Measurements from ENCODE around the gene NME5.

The NME5 gene

GRCh38 chr5:138139781-138140090 is 508 bp upstream of the NME5 start:
- 93 to 100% methylated on average over 1 of the region's 3 CpGs for WGBS, 2 experiments (ENCODE audit: insufficient coverage in 2 of 2)
- H3K4me3 ChIP-seq (ENCODE audit: extremely low read depth, insufficient read depth, low read length, poor library complexity, severe bottlenecking): peak overlapping the region; percentile 53
- no peaks in the 10 kb centered on the region for H3K36me3 ChIP-seq (ENCODE audit: control insufficient read depth, insufficient read depth, low read length)
- H3K27ac ChIP-seq (ENCODE audit: low read depth, low read length, severe bottlenecking): no peak overlapping the region
- no peaks in the 10 kb centered on the region for H3K9me3 ChIP-seq (ENCODE audit: control insufficient read depth, low read length)
- no peaks in the 10 kb centered on the region for H3K4me1 ChIP-seq (ENCODE audit: control insufficient read depth, insufficient read depth, low read length, poor library complexity, severe bottlenecking)

GRCh38 chr5:138132543-138132942 is 6.7 kb downstream of the NME5 start:
- Histone ChIP-seq H3K4me1 (ENCODE audit: control insufficient read depth, insufficient read depth, low read length, poor library complexity, severe bottlenecking) (no peaks in the 10 kb centered on the region), H3K36me3 (ENCODE audit: control insufficient read depth, insufficient read depth, low read length) (no peaks in the 10 kb centered on the region), H3K27ac (ENCODE audit: low read depth, low read length, severe bottlenecking) (no peak overlapping the region), H3K4me3 (ENCODE audit: extremely low read depth, insufficient read depth, low read length, poor library complexity, severe bottlenecking) (no peak overlapping the region), H3K9me3 (ENCODE audit: control insufficient read depth, low read length) (no peaks in the 10 kb centered on the region)
- WGBS, 2 experiments (ENCODE audit: insufficient coverage in 2 of 2): 80 to 83% methylated on average over 2 to 4 of the region's 7 CpGs

- H3K4me3 ChIP-seq (ENCODE audit: extremely low read depth, insufficient read depth, low read length, poor library complexity, severe bottlenecking): no peak overlapping the region
- no peak overlapping the region for H3K27ac ChIP-seq (ENCODE audit: low read depth, low read length, severe bottlenecking)
- H3K36me3 ChIP-seq (ENCODE audit: control insufficient read depth, insufficient read depth, low read length): no peaks in the 10 kb centered on the region
- no peaks in the 10 kb centered on the region for H3K9me3 ChIP-seq (ENCODE audit: control insufficient read depth, low read length)
- WGBS, 2 experiments (ENCODE audit: insufficient coverage in 2 of 2): 95 to 96% methylated on average over 4 of the region's 6 CpGs
- no peaks in the 10 kb centered on the region for H3K4me1 ChIP-seq (ENCODE audit: control insufficient read depth, insufficient read depth, low read length, poor library complexity, severe bottlenecking)
Observed at GRCh38 chr5:138129347-138129746, 9.9 kb downstream of the NME5 start.

GRCh38 chr5:138128334-138128733 is 10.9 kb downstream of the NME5 start:
- Histone ChIP-seq H3K4me1 (ENCODE audit: control insufficient read depth, insufficient read depth, low read length, poor library complexity, severe bottlenecking) (no peaks in the 10 kb centered on the region), H3K36me3 (ENCODE audit: control insufficient read depth, insufficient read depth, low read length) (no peaks in the 10 kb centered on the region), H3K9me3 (ENCODE audit: control insufficient read depth, low read length) (no peaks in the 10 kb centered on the region), H3K4me3 (ENCODE audit: extremely low read depth, insufficient read depth, low read length, poor library complexity, severe bottlenecking) (no peak overlapping the region), H3K27ac (ENCODE audit: low read depth, low read length, severe bottlenecking) (no peak overlapping the region)
- WGBS, 2 experiments (ENCODE audit: insufficient coverage in 2 of 2): 78 to 90% methylated on average over 3 to 4 of the region's 5 CpGs

- Histone ChIP-seq H3K36me3 (ENCODE audit: control insufficient read depth, insufficient read depth, low read length) (no peaks in the 10 kb centered on the region), H3K27ac (ENCODE audit: low read depth, low read length, severe bottlenecking) (no peak overlapping the region), H3K9me3 (ENCODE audit: control insufficient read depth, low read length) (no peaks in the 10 kb centered on the region), H3K4me3 (ENCODE audit: extremely low read depth, insufficient read depth, low read length, poor library complexity, severe bottlenecking) (no peak overlapping the region), H3K4me1 (ENCODE audit: control insufficient read depth, insufficient read depth, low read length, poor library complexity, severe bottlenecking) (peaks cover 7% of the 10 kb centered on the region)
Observed at GRCh38 chr5:138115254-138115653, 24.0 kb downstream of the NME5 start.

- WGBS, 2 experiments (ENCODE audit: insufficient coverage in 2 of 2): 29% methylated on average over 1 of the region's 1 CpG; no CpG with 5 or more reads in 1 of the 2 experiments
Observed at GRCh38 chr5:138111937-138112336, 27.3 kb downstream of the NME5 start.

GRCh38 chr5:138111181-138111580 is 28.0 kb downstream of the NME5 start:
- no peak overlapping the region for H3K27ac ChIP-seq (ENCODE audit: low read depth, low read length, severe bottlenecking)
- no peaks in the 10 kb centered on the region for H3K36me3 ChIP-seq (ENCODE audit: control insufficient read depth, insufficient read depth, low read length)
- WGBS, 2 experiments (ENCODE audit: insufficient coverage in 2 of 2): 89 to 95% methylated on average over 3 to 4 of the region's 4 CpGs
- no peak overlapping the region for H3K4me3 ChIP-seq (ENCODE audit: extremely low read depth, insufficient read depth, low read length, poor library complexity, severe bottlenecking)
- H3K9me3 ChIP-seq (ENCODE audit: control insufficient read depth, low read length): no peaks in the 10 kb centered on the region
- peaks cover 7% of the 10 kb centered on the region for H3K4me1 ChIP-seq (ENCODE audit: control insufficient read depth, insufficient read depth, low read length, poor library complexity, severe bottlenecking)

More at GRCh38 chr5:138111937-138112336, 27.3 kb downstream of the NME5 start:
- Histone ChIP-seq H3K4me3 (ENCODE audit: extremely low read depth, insufficient read depth, low read length, poor library complexity, severe bottlenecking) (no peak overlapping the region), H3K27ac (ENCODE audit: low read depth, low read length, severe bottlenecking) (no peak overlapping the region), H3K36me3 (ENCODE audit: control insufficient read depth, insufficient read depth, low read length) (no peaks in the 10 kb centered on the region), H3K4me1 (ENCODE audit: control insufficient read depth, insufficient read depth, low read length, poor library complexity, severe bottlenecking) (peaks cover 7% of the 10 kb centered on the region), H3K9me3 (ENCODE audit: control insufficient read depth, low read length) (no peaks in the 10 kb centered on the region)

GRCh38 chr5:138110266-138110963 is 28.8 kb downstream of the NME5 start:
- Histone ChIP-seq H3K4me1 (ENCODE audit: control insufficient read depth, insufficient read depth, low read length, poor library complexity, severe bottlenecking) (peaks cover 7% of the 10 kb centered on the region), H3K9me3 (ENCODE audit: control insufficient read depth, low read length) (no peaks in the 10 kb centered on the region), H3K27ac (ENCODE audit: low read depth, low read length, severe bottlenecking) (no peak overlapping the region), H3K36me3 (ENCODE audit: control insufficient read depth, insufficient read depth, low read length) (no peaks in the 10 kb centered on the region), H3K4me3 (ENCODE audit: extremely low read depth, insufficient read depth, low read length, poor library complexity, severe bottlenecking) (no peak overlapping the region)
- WGBS, 2 experiments (ENCODE audit: insufficient coverage in 2 of 2): 27 to 48% methylated on average over 2 of the region's 4 CpGs

GRCh38 chr5:138109463-138110265 is 29.6 kb downstream of the NME5 start:
- no peaks in the 10 kb centered on the region for H3K36me3 ChIP-seq (ENCODE audit: control insufficient read depth, insufficient read depth, low read length)
- no peak overlapping the region for H3K27ac ChIP-seq (ENCODE audit: low read depth, low read length, severe bottlenecking)
- no peaks in the 10 kb centered on the region for H3K9me3 ChIP-seq (ENCODE audit: control insufficient read depth, low read length)
- no CpG with 5 or more reads among the region's 1 CpG for WGBS, 2 experiments (ENCODE audit: insufficient coverage in 2 of 2)
- no peak overlapping the region for H3K4me3 ChIP-seq (ENCODE audit: extremely low read depth, insufficient read depth, low read length, poor library complexity, severe bottlenecking)
- H3K4me1 ChIP-seq (ENCODE audit: control insufficient read depth, insufficient read depth, low read length, poor library complexity, severe bottlenecking): peaks cover 7% of the 10 kb centered on the region

- Histone ChIP-seq H3K27ac (ENCODE audit: low read depth, low read length, severe bottlenecking) (no peak overlapping the region), H3K4me1 (ENCODE audit: control insufficient read depth, insufficient read depth, low read length, poor library complexity, severe bottlenecking) (peaks cover 7% of the 10 kb centered on the region), H3K36me3 (ENCODE audit: control insufficient read depth, insufficient read depth, low read length) (no peaks in the 10 kb centered on the region), H3K4me3 (ENCODE audit: extremely low read depth, insufficient read depth, low read length, poor library complexity, severe bottlenecking) (no peak overlapping the region), H3K9me3 (ENCODE audit: control insufficient read depth, low read length) (no peaks in the 10 kb centered on the region)
- WGBS, 2 experiments (ENCODE audit: insufficient coverage in 2 of 2): no CpG with 5 or more reads among the region's 1 CpG
Observed at GRCh38 chr5:138107213-138107612, 32.0 kb downstream of the NME5 start.

- Histone ChIP-seq H3K4me1 (ENCODE audit: control insufficient read depth, insufficient read depth, low read length, poor library complexity, severe bottlenecking) (no peaks in the 10 kb centered on the region), H3K27ac (ENCODE audit: low read depth, low read length, severe bottlenecking) (no peak overlapping the region), H3K9me3 (ENCODE audit: control insufficient read depth, low read length) (no peaks in the 10 kb centered on the region), H3K36me3 (ENCODE audit: control insufficient read depth, insufficient read depth, low read length) (no peaks in the 10 kb centered on the region), H3K4me3 (ENCODE audit: extremely low read depth, insufficient read depth, low read length, poor library complexity, severe bottlenecking) (no peak overlapping the region)
- WGBS, 2 experiments (ENCODE audit: insufficient coverage in 2 of 2): 98% methylated on average over 4 to 5 of the region's 6 CpGs
Observed at GRCh38 chr5:138105709-138106108, 33.5 kb downstream of the NME5 start.
